GM19397 (cell line): Measurements from ENCODE around the gene YBX2.
"Not testable (repeated sequence)": the region's sequence is repeated elsewhere in the genome, so short reads cannot be mapped to it uniquely, and the experiment has no call there.

Source experiments
- ATAC-seq: cut with Tn5 transposase; IDR thresholded peaks from one replicate; pipeline ENCODE4 v1.9.1; 2021; ENCODE audit warnings: mild to moderate bottlenecking, moderate library complexity; ENCODE audit not compliant: unreplicated experiment

The YBX2 gene

GRCh38 chr17:7249214-7249613 is 45.2 kb downstream of the YBX2 start:
- ATAC-seq, result no peak

- ATAC-seq, result no peak
Measured at GRCh38 chr17:7248796-7249195, 45.6 kb downstream of the YBX2 start.

- ATAC-seq, result no peak
Measured at GRCh38 chr17:7246779-7247178, 47.7 kb downstream of the YBX2 start.

GRCh38 chr17:7243838-7244237 is 50.6 kb downstream of the YBX2 start:
- ATAC-seq, result not testable (repeated sequence)

- no peak for ATAC-seq
Measured at GRCh38 chr17:7243453-7243729, 51.0 kb downstream of the YBX2 start.

GRCh38 chr17:7242717-7243452 is 51.6 kb downstream of the YBX2 start:
- peak; percentile 42 for ATAC-seq

GRCh38 chr17:7241783-7242716 is 52.4 kb downstream of the YBX2 start, which contains the start of gene GABARAP:
Gene GABARAP, minus strand, starts transcription at chr17:7242449. Its CDS starts 119 bp downstream, at chr17:7242330.
- peak; percentile 29 for ATAC-seq

- no peak for ATAC-seq
Measured at GRCh38 chr17:7241090-7241733, 53.2 kb downstream of the YBX2 start.

GRCh38 chr17:7240375-7240774 is 54.1 kb downstream of the YBX2 start:
- ATAC-seq, result no peak

GRCh38 chr17:7239091-7240027 is 55.1 kb downstream of the YBX2 start, which contains the start of gene PHF23:
Gene PHF23, minus strand, starts transcription at chr17:7239457. Its CDS starts 178 bp downstream, at chr17:7239279.
- ATAC-seq, result peak; percentile 55

- no peak for ATAC-seq
Measured at GRCh38 chr17:7238420-7239090, 55.9 kb downstream of the YBX2 start.
